IMR-90 (cell line): ENCODE data around the gene TUSC2. TPM values are rescaled to one million over a fixed set of nuclear protein-coding genes. Genes with fewer than 3 reads are reported as not detected.

Experiments
- ATAC-seq: fragments of 200-7000 bp; cut with Tn5 transposase; 2 replicates; pipeline ENCODE4 v1.9.1; 2020; ENCODE audit warnings: low read depth, mild to moderate bottlenecking, moderate library complexity
- BruUV-seq: library from RNA; stranded (reverse); fragments of 400-500 nt; replicated peaks from 2 replicates; lab custom pipeline; 2021; lab: Mats Ljungman, UMichigan
- CTCF ChIA-PET: fragments of 300-600 bp; formaldehyde crosslinking; extraction: SDS; loops from one replicate; lab custom pipeline; 2021; ENCODE audit warnings: antibody characterized with exemption; lab: Yijun Ruan, JAX
- POLR2A ChIA-PET: fragments of 300-600 bp; sonication (Branson Sonifier 250); formaldehyde crosslinking; loops from one replicate; lab custom pipeline; 2022; ENCODE audit warnings: antibody characterized with exemption; ENCODE audit not compliant: unreplicated experiment; lab: Charles Lee
- DNase-seq: peaks from one replicate; pipeline ENCODE4 v3.0.0; 2013
- H2AFZ ChIP-seq: replicated peaks from 2 replicates; pipeline ENCODE3; 2013; ENCODE audit warnings: low read length, mild to moderate bottlenecking; ENCODE audit not compliant: poor library complexity
- H2AK5ac ChIP-seq: 2 replicates; pipeline ENCODE4 v1.6.1; 2013; ENCODE audit warnings: low read depth, low read length, inconsistent platforms
- H2AK9ac ChIP-seq: replicated peaks from 2 replicates; pipeline ENCODE3; 2013; ENCODE audit warnings: mild to moderate bottlenecking, low read depth, low read length, moderate library complexity; ENCODE audit not compliant: poor library complexity
- H2BK120ac ChIP-seq: 2 replicates; pipeline ENCODE4 v1.6.1; 2013; ENCODE audit warnings: low read depth, low read length, inconsistent platforms
- H2BK15ac ChIP-seq: 3 replicates; pipeline ENCODE4 v1.6.1; 2013; ENCODE audit warnings: low read depth, low read length, inconsistent platforms
- H2BK20ac ChIP-seq: 2 replicates; pipeline ENCODE4 v1.6.1; 2013; ENCODE audit warnings: low read depth, mild to moderate bottlenecking, inconsistent platforms, low read length, moderate library complexity
- H2BK5ac ChIP-seq: 2 replicates; pipeline ENCODE4 v1.6.1; 2013; ENCODE audit warnings: mild to moderate bottlenecking, low read depth, low read length, inconsistent platforms; ENCODE audit not compliant: poor library complexity, severe bottlenecking
- H3K14ac ChIP-seq: replicated peaks from 2 replicates; pipeline ENCODE4 v1.6.1; 2013; ENCODE audit warnings: low read depth, low read length, inconsistent platforms
- H3K18ac ChIP-seq: 2 replicates; pipeline ENCODE4 v1.6.1; 2013; ENCODE audit warnings: low read depth, low read length, control low read depth
- H3K23ac ChIP-seq: 2 replicates; pipeline ENCODE4 v1.6.1; 2013; ENCODE audit warnings: low read depth, low read length, inconsistent platforms
- H3K27ac ChIP-seq: 2 replicates; pipeline ENCODE4 v1.5.1; 2013; ENCODE audit warnings: mild to moderate bottlenecking, control low read depth, low read length; ENCODE audit not compliant: insufficient read depth
- H3K27me3 ChIP-seq: 2 replicates; pipeline ENCODE4 v1.6.1; 2013; ENCODE audit warnings: low read length; ENCODE audit not compliant: control insufficient read depth, insufficient read depth
- H3K36me3 ChIP-seq: 2 replicates; pipeline ENCODE4 v1.6.1; 2013; ENCODE audit warnings: low read length, mixed read lengths; ENCODE audit not compliant: control insufficient read depth, insufficient read depth
- H3K4ac ChIP-seq: 2 replicates; pipeline ENCODE4 v1.6.1; 2013; ENCODE audit warnings: low read depth, low read length, inconsistent platforms
- H3K4me1 ChIP-seq: 2 replicates; pipeline ENCODE4 v1.6.1; 2013; ENCODE audit warnings: low read length, mixed read lengths; ENCODE audit not compliant: control insufficient read depth, insufficient read depth
- H3K4me2 ChIP-seq: 2 replicates; pipeline ENCODE4 v1.6.1; 2013; ENCODE audit warnings: low read depth, mild to moderate bottlenecking, control low read depth, low read length, moderate library complexity
- H3K4me3 ChIP-seq: 2 replicates; pipeline ENCODE4 v1.5.1; 2013; ENCODE audit warnings: low read depth, mild to moderate bottlenecking, control low read depth, low read length, moderate library complexity; ENCODE audit not compliant: insufficient read depth
- H3K56ac ChIP-seq: 2 replicates; pipeline ENCODE4 v1.6.1; 2013; ENCODE audit warnings: low read length, inconsistent platforms; ENCODE audit not compliant: insufficient read depth; ENCODE audit errors: extremely low read depth
- H3K79me1 ChIP-seq, 2 experiments: 2 replicates each; pipeline ENCODE4 v1.6.1; 2013; ENCODE audit warnings: low read length in 2 of 2, inconsistent platforms in 1 of 2, low read depth in 1 of 2
- H3K9ac ChIP-seq: 2 replicates; pipeline ENCODE4 v1.6.1; 2013; ENCODE audit warnings: low read depth, low read length, control low read depth
- H3K9me1 ChIP-seq: 2 replicates; pipeline ENCODE4 v1.6.1; 2013; ENCODE audit warnings: low read length, inconsistent platforms; ENCODE audit not compliant: insufficient read depth
- H3K9me3 ChIP-seq: 2 replicates; pipeline ENCODE4 v1.6.1; 2013; ENCODE audit warnings: low read length; ENCODE audit not compliant: control insufficient read depth, insufficient read depth
- H4K20me1 ChIP-seq: 2 replicates; pipeline ENCODE4 v1.6.1; 2013; ENCODE audit warnings: low read length, inconsistent platforms; ENCODE audit not compliant: insufficient read depth
- H4K5ac ChIP-seq: 2 replicates; pipeline ENCODE4 v1.6.1; 2013; ENCODE audit warnings: mild to moderate bottlenecking, low read depth, low read length, control low read depth
- H4K8ac ChIP-seq, 2 experiments: 2 replicates each; pipeline ENCODE4 v1.6.1; 2013; ENCODE audit warnings: low read depth in 2 of 2, low read length in 2 of 2, control low read depth in 1 of 2, inconsistent platforms in 1 of 2
- H4K91ac ChIP-seq: 2 replicates; pipeline ENCODE4 v1.6.1; 2013; ENCODE audit warnings: low read depth, low read length, inconsistent platforms; ENCODE audit not compliant: insufficient read depth
- CEBPB ChIP-seq: IDR thresholded peaks from 2 replicates; pipeline ENCODE4 v1.6.1; 2012; ENCODE audit warnings: low read depth, low read length, improper control_type of control experiment
- MAZ ChIP-seq: IDR thresholded peaks from 2 replicates; pipeline ENCODE4 v1.6.1; 2012; ENCODE audit warnings: low read depth, mild to moderate bottlenecking, low read length, improper control_type of control experiment, moderate library complexity, borderline replicate concordance
- MXI1 ChIP-seq: IDR thresholded peaks from 2 replicates; pipeline ENCODE4 v1.6.1; 2012; ENCODE audit warnings: low read depth, mild to moderate bottlenecking, low read length, moderate library complexity, borderline replicate concordance
- NFE2L2 ChIP-seq: fragments of 150-350 bp; IDR thresholded peaks from 2 replicates; pipeline ENCODE4 v1.6.1; 2016; ENCODE audit warnings: low read depth, mild to moderate bottlenecking, low read length
- POLR2A ChIP-seq: IDR thresholded peaks from 2 replicates; pipeline ENCODE4 v1.6.1; 2012; ENCODE audit warnings: mild to moderate bottlenecking, low read depth, low read length
- RAD21 ChIP-seq: IDR thresholded peaks from 2 replicates; pipeline ENCODE4 v1.6.1; 2012; ENCODE audit warnings: low read length, improper control_type of control experiment
- RFX5 ChIP-seq: IDR thresholded peaks from 2 replicates; pipeline ENCODE4 v1.8.0; 2012; ENCODE audit warnings: low read depth, mild to moderate bottlenecking, low read length, moderate library complexity
- SMC3 ChIP-seq: fragments of 150-350 bp; IDR thresholded peaks from 2 replicates; pipeline ENCODE4 v1.6.1; 2016; ENCODE audit warnings: low read depth, mild to moderate bottlenecking, antibody characterized with exemption, low read length, moderate library complexity
- WGBS, 2 experiments: methylation state at CpG; one replicate each; pipeline versions ENCODE4 v1.1.5 to v1.1.7; 2013; ENCODE audit warnings: missing lambda C conversion rate in 2 of 2; ENCODE audit not compliant: insufficient read length in 1 of 2; ENCODE audit errors: extremely low coverage in 2 of 2; 5-methylcytosine and 5-hydroxymethylcytosine counted together
- dilution Hi-C: fragments of 300-500 bp; cut with HindIII; formaldehyde crosslinking; loops from one replicate; pipeline ENCODE4 v1.14.3; 2018; ENCODE audit warnings: low sequenced_read_pairs; ENCODE audit not compliant: unreplicated experiment
- in situ Hi-C: fragments of 300-500 bp; cut with MboI; formaldehyde crosslinking; loops from 3 replicates; pipeline ENCODE4 v1.14.3; 2019; ENCODE audit warnings: low sequenced_read_pairs, inconsistent platforms, mixed read lengths
- intact Hi-C: fragments of 100-400 bp; cut with micrococcal nuclease; formaldehyde crosslinking; loops from 2 replicates; pipeline ENCODE4 v1.10.0; 2022
- polyA plus RNA-seq, 3 experiments: library from polyadenylated mRNA; depleted of rRNA; stranded (reverse); fragments of >200 nt; gene quantifications; 2 replicates each; pipeline ENCODE4 v1.2.3, GENCODE V29; 2012; ENCODE audit warnings: low replicate concordance in 1 of 3
- total RNA-seq: library from RNA; depleted of rRNA; stranded (reverse); fragments of >200 nt; gene quantifications from 2 replicates; pipeline ENCODE4 v1.2.3, GENCODE V29; 2012
- TF ChIP-seq, protein P1 (sequence below): fragments of 150-350 bp; IDR thresholded peaks from 2 replicates; pipeline ENCODE4 v1.6.1; 2017; ENCODE audit warnings: mild to moderate bottlenecking, antibody characterized with exemption, low read length, low read depth
- TF ChIP-seq, protein P2 (sequence below): fragments of 150-350 bp; IDR thresholded peaks from 2 replicates; pipeline ENCODE4 v1.6.1; 2016; ENCODE audit warnings: low read depth, mild to moderate bottlenecking, low read length, moderate library complexity, borderline replicate concordance

The TUSC2 gene
- total and polyA plus RNA-seq, 2 of the 4 experiments (the other 2 are of a cell fraction) = 13.4 to 24.0 TPM

DNA sequence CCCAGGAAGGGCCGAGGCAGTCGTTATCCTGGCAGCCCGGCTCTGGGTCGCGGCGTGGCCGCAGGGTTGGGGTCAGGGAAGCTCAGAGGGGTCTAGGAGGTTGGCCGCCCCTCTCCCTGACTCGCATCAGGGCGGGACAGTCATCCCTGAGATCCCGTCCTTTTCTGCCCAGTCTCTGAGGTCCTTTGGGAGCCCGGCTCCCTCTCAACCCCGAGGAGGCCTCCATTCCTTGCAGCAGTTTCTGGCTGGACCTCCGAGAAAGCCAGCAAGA, 6.0 kb downstream of the TUSC2 start:
- BruUV-seq = no TSS peak
- Histone ChIP-seq H2BK120ac (no peak overlapping the region), H3K18ac (no peak overlapping the region), H3K9ac (peak overlapping the region; percentile 16), H4K91ac (peak overlapping the region; percentile 58; the same call in 1 of the 2 replicates), H3K23ac (peak overlapping the region; percentile 35; the same call in 1 of the 2 replicates), H3K9me1 (peaks cover 12% of the 10 kb centered on the region), H3K27ac (peak overlapping the region; percentile 98), H4K8ac (peak overlapping the region; percentile 87 to 96; a peak in 2 of 4 replicates), H3K4ac (peak overlapping the region; percentile 66), H2BK15ac (no peak overlapping the region), H3K27me3 (no peaks in the 10 kb centered on the region), H3K4me3 (peak overlapping the region; percentile 58), H3K4me2 (peak overlapping the region; percentile 67), H3K36me3 (peaks cover 31% of the 10 kb centered on the region), H3K14ac (no peak overlapping the region), H2AFZ (peak overlapping the region; percentile 95), H3K79me1 (peaks cover 31 to 57% of the 10 kb centered on the region in 2 experiments), H3K9me3 (no peaks in the 10 kb centered on the region), H3K56ac (no peak overlapping the region), H2BK5ac (peak overlapping the region; percentile 53), H2AK9ac (peak overlapping the region; percentile 93), H4K5ac (peak overlapping the region; percentile 95), H2AK5ac (peak overlapping the region; percentile 87; the same call in 1 of the 2 replicates), H3K4me1 (peaks cover 25% of the 10 kb centered on the region), H4K20me1 (peaks cover 8% of the 10 kb centered on the region; the same call in 1 of the 2 replicates), H2BK20ac (no peak overlapping the region)
- 31% methylated on average over 4 of the region's 14 CpGs; no CpG with 5 or more reads in 1 of the 2 experiments for WGBS, 2 experiments
- ATAC-seq (no peak), DNase-seq (no peak)
- CTCF ChIA-PET = no interaction called here
- in situ Hi-C loops (no loop called here), intact Hi-C loops (loop anchor here (5.0 kb wide), 1 partner anchor 60 kb away; no protein-coding TSS in a partner anchor), dilution Hi-C loops (no loop called here)
- POLR2A ChIA-PET = no interaction called here
- TF ChIP-seq CEBPB (no peak), NFE2L2 (no peak), POLR2A (no peak), RAD21 (no peak), MXI1 (no peak), SMC3 (no peak), MAZ (no peak), RFX5 (no peak)
- TF ChIP-seq, protein P1, sequence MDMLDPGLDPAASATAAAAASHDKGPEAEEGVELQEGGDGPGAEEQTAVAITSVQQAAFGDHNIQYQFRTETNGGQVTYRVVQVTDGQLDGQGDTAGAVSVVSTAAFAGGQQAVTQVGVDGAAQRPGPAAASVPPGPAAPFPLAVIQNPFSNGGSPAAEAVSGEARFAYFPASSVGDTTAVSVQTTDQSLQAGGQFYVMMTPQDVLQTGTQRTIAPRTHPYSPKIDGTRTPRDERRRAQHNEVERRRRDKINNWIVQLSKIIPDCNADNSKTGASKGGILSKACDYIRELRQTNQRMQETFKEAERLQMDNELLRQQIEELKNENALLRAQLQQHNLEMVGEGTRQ = no peak
- TF ChIP-seq, protein P2, sequence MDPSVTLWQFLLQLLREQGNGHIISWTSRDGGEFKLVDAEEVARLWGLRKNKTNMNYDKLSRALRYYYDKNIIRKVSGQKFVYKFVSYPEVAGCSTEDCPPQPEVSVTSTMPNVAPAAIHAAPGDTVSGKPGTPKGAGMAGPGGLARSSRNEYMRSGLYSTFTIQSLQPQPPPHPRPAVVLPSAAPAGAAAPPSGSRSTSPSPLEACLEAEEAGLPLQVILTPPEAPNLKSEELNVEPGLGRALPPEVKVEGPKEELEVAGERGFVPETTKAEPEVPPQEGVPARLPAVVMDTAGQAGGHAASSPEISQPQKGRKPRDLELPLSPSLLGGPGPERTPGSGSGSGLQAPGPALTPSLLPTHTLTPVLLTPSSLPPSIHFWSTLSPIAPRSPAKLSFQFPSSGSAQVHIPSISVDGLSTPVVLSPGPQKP = no peak
